Glomerular endothelial cell (primary cell): ENCODE results near the gene ZNF23. TPM values are rescaled to one million over a fixed set of nuclear protein-coding genes. Genes with fewer than 3 reads are reported as not detected.

Experiments used
- DNase-seq: peaks from one replicate; pipeline ENCODE4 v3.0.0-alpha.2; 2011; ENCODE audit warnings: low read depth, low spot score; ENCODE audit errors: extremely low read depth
- total RNA-seq: library from RNA; depleted of rRNA; stranded (reverse); fragments of >200 nt; gene quantifications from 2 replicates; pipeline ENCODE4 v1.2.3, GENCODE V29; 2015

The ZNF23 gene
- total RNA-seq, 1 donor from 2014 or later = 6.7 TPM

- no peak for DNase-seq
These were observed 10.9 kb upstream of the ZNF23 start for GRCh38 chr16:71472931-71473330.

GRCh38 chr16:71472051-71472450 lies 10.0 kb upstream of the ZNF23 start:
- no peak for DNase-seq

- no peak for DNase-seq
These were observed 5.8 kb upstream of the ZNF23 start for GRCh38 chr16:71467810-71468209.

GRCh38 chr16:71464231-71464630 lies 2.2 kb upstream of the ZNF23 start:
- DNase-seq = no peak

GRCh38 chr16:71460941-71461340 lies 1.1 kb downstream of the ZNF23 start:
- DNase-seq = no peak

GRCh38 chr16:71460236-71460635 lies 1.8 kb downstream of the ZNF23 start:
- no peak for DNase-seq

- no peak for DNase-seq
These were observed 2.5 kb downstream of the ZNF23 start for GRCh38 chr16:71459510-71459909.

GRCh38 chr16:71456801-71457200 lies 5.2 kb downstream of the ZNF23 start:
- DNase-seq = no peak

GRCh38 chr16:71453036-71453435 lies 9.0 kb downstream of the ZNF23 start:
- no peak for DNase-seq

GRCh38 chr16:71449020-71449419 lies 13.0 kb downstream of the ZNF23 start:
- DNase-seq = no peak

GRCh38 chr16:71448274-71448866 lies 13.7 kb downstream of the ZNF23 start:
- no peak for DNase-seq

- no peak for DNase-seq
These were observed 18.3 kb downstream of the ZNF23 start for GRCh38 chr16:71443714-71444113.

GRCh38 chr16:71442051-71442440 lies 20.0 kb downstream of the ZNF23 start, which contains the start of gene TLE7:
Gene TLE7, minus strand, starts transcription at chr16:71442054. Its CDS starts 8,730 bp downstream, at chr16:71433324.
- DNase-seq = no peak

- no peak for DNase-seq
These were observed 20.5 kb downstream of the ZNF23 start for GRCh38 chr16:71441348-71442050.

GRCh38 chr16:71440669-71441347 lies 21.2 kb downstream of the ZNF23 start:
- DNase-seq = no peak

GRCh38 chr16:71439523-71439922 lies 22.5 kb downstream of the ZNF23 start:
- DNase-seq = no peak

GRCh38 chr16:71436473-71436872 lies 25.6 kb downstream of the ZNF23 start:
- DNase-seq = no peak

GRCh38 chr16:71432906-71433305 lies 29.1 kb downstream of the ZNF23 start:
- DNase-seq = no peak

GRCh38 chr16:71431991-71432390 lies 30.1 kb downstream of the ZNF23 start:
- DNase-seq = no peak

- no peak for DNase-seq
These were observed 30.9 kb downstream of the ZNF23 start for GRCh38 chr16:71431176-71431575.

- DNase-seq = no peak
These were observed 31.3 kb downstream of the ZNF23 start for GRCh38 chr16:71430744-71431143.

GRCh38 chr16:71429581-71429980 lies 32.5 kb downstream of the ZNF23 start:
- DNase-seq = no peak
